Fibroblast of skin of back (primary cell): ENCODE results near the gene TIMM50.
"Not testable (repeated sequence)": the region's sequence is repeated elsewhere in the genome, so short reads cannot be mapped to it uniquely, and the experiment has no call there.

Source experiments
- DNase-seq: peaks from one replicate; pipeline ENCODE4 v3.0.0-alpha.2; 2013

TIMM50 gene

GRCh38 chr19:39469567-39469966, 11.1 kb upstream of the TIMM50 start:
- DNase-seq: no peak

- DNase-seq: no peak
Observed at GRCh38 chr19:39470724-39471339, 9.8 kb upstream of the TIMM50 start.

GRCh38 chr19:39471756-39472536, 8.7 kb upstream of the TIMM50 start:
- DNase-seq: no peak

- no peak for DNase-seq
Observed at GRCh38 chr19:39472746-39473442, 7.7 kb upstream of the TIMM50 start.

- DNase-seq: no peak
Observed at GRCh38 chr19:39473443-39473960, 7.1 kb upstream of the TIMM50 start.

- DNase-seq: peak; percentile 26
Observed at GRCh38 chr19:39474139-39474620, 6.5 kb upstream of the TIMM50 start.

GRCh38 chr19:39475748-39476147, 4.9 kb upstream of the TIMM50 start:
- DNase-seq: no peak

GRCh38 chr19:39479319-39479801, 1.3 kb upstream of the TIMM50 start:
- not testable (repeated sequence) for DNase-seq

GRCh38 chr19:39479916-39480315, 722 bp upstream of the TIMM50 start:
- DNase-seq: no peak

- DNase-seq: no peak
Observed at GRCh38 chr19:39481229-39481545, 549 bp downstream of the TIMM50 start.

- DNase-seq: no peak
Observed at GRCh38 chr19:39481676-39482075, 1.0 kb downstream of the TIMM50 start.

- no peak for DNase-seq
Observed at GRCh38 chr19:39483141-39483540, 2.5 kb downstream of the TIMM50 start.

GRCh38 chr19:39489756-39490155, 9.1 kb downstream of the TIMM50 start:
- DNase-seq: no peak

- DNase-seq: no peak
Observed at GRCh38 chr19:39492225-39492624, 11.6 kb downstream of the TIMM50 start.

- no peak for DNase-seq
Observed at GRCh38 chr19:39492788-39493187, 12.2 kb downstream of the TIMM50 start.

- no peak for DNase-seq
Observed at GRCh38 chr19:39494661-39495060, 14.0 kb downstream of the TIMM50 start.

GRCh38 chr19:39496063-39496462, 15.4 kb downstream of the TIMM50 start:
- DNase-seq: no peak

GRCh38 chr19:39497701-39497995, 17.0 kb downstream of the TIMM50 start:
- DNase-seq: no peak

GRCh38 chr19:39497996-39498797, 17.6 kb downstream of the TIMM50 start:
- DNase-seq: peak; percentile 41

- no peak for DNase-seq
Observed at GRCh38 chr19:39498798-39499642, 18.4 kb downstream of the TIMM50 start, which contains the start of gene DLL3. DLL3 (plus strand) TSS chr19:39498947; CDS start chr19:39498975, 28 bp downstream.

GRCh38 chr19:39499932-39500331, 19.3 kb downstream of the TIMM50 start:
- DNase-seq: no peak

GRCh38 chr19:39500543-39500942, 19.9 kb downstream of the TIMM50 start:
- no peak for DNase-seq
